ENCODE results near the gene LHPP.
A peak's percentile ranks its signal among the peaks of the same experiment; 100 is the strongest.

Gene LHPP

DNA sequence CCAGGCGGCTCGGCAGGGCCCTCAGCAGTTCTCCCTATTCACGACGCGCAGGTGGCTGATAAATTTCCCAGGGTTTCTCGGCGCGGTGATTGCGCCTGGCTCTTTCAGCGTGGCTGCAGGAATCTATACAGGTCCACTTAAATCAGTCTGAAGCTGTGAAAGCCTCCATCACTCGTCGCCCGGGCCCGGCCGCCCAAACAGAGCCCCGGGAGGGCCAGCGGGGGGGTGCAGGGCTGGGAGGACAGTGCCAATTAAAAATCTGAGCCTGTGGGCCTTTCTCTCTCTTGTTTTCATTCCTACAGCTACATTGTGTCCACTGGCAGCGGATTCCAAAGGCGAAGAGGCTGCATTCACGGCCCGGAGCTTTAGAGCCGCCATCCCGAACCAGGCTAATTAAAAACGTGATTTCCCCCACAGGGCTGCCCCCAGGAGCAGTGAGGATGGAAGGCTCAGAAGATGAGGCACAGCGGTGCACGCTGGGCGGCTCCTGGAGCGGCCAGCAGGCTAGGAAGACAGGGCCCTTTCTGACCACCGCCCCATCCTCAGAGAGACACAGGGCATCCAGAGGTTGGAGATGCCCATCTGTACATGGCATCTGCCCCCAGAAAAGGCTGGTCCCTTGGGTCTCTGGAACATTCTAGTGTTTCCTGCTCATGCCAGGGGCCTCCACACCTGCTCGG is 181.8 kb downstream of the LHPP start:
- H4K20me1 ChIP-seq (ENCODE audit: control insufficient read depth, insufficient read depth, low read depth, low read length): 0 out of 2 replicates have a peak, but pooled peaks cover 7% of the 10 kb centered on the region
- no peaks in the 10 kb centered on the region for H3K27me3 ChIP-seq (ENCODE audit: control insufficient read depth, low read length)
- H3K36me3 ChIP-seq (ENCODE audit: control insufficient read depth, low read length): peaks cover 18% of the 10 kb centered on the region
- H3F3A ChIP-seq (ENCODE audit: control insufficient read depth, insufficient read depth): no peaks in the 10 kb centered on the region
- H3K4me1 ChIP-seq (ENCODE audit: control insufficient read depth, low read length): peaks cover 41% of the 10 kb centered on the region
- no peaks in the 10 kb centered on the region for H3K9me3 ChIP-seq (ENCODE audit: control insufficient read depth, insufficient read depth, low read length)
- TF ChIP-seq EZH2phosphoT487 (IDR thresholded peaks at IDR 0.05; ENCODE audit: borderline replicate concordance, low read length): no peak
- TF ChIP-seq, protein P1, sequence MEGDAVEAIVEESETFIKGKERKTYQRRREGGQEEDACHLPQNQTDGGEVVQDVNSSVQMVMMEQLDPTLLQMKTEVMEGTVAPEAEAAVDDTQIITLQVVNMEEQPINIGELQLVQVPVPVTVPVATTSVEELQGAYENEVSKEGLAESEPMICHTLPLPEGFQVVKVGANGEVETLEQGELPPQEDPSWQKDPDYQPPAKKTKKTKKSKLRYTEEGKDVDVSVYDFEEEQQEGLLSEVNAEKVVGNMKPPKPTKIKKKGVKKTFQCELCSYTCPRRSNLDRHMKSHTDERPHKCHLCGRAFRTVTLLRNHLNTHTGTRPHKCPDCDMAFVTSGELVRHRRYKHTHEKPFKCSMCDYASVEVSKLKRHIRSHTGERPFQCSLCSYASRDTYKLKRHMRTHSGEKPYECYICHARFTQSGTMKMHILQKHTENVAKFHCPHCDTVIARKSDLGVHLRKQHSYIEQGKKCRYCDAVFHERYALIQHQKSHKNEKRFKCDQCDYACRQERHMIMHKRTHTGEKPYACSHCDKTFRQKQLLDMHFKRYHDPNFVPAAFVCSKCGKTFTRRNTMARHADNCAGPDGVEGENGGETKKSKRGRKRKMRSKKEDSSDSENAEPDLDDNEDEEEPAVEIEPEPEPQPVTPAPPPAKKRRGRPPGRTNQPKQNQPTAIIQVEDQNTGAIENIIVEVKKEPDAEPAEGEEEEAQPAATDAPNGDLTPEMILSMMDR (IDR thresholded peaks at IDR 0.05; ENCODE audit: low read depth, low read length, poor library complexity, severe bottlenecking): no peak
- peaks cover 76% of the 10 kb centered on the region for H3K79me2 ChIP-seq (ENCODE audit: control insufficient read depth, low read length)
- H3K9me2 ChIP-seq (replicated peaks; ENCODE audit: control insufficient read depth, low read length): no peaks in the 10 kb centered on the region
- no peak overlapping the region for H3K4me2 ChIP-seq (ENCODE audit: low read length)
- H3K4me3 ChIP-seq (ENCODE audit: low read length): no peak overlapping the region
- no peak overlapping the region for H3K27ac ChIP-seq (ENCODE audit: low read depth, low read length)

DNA sequence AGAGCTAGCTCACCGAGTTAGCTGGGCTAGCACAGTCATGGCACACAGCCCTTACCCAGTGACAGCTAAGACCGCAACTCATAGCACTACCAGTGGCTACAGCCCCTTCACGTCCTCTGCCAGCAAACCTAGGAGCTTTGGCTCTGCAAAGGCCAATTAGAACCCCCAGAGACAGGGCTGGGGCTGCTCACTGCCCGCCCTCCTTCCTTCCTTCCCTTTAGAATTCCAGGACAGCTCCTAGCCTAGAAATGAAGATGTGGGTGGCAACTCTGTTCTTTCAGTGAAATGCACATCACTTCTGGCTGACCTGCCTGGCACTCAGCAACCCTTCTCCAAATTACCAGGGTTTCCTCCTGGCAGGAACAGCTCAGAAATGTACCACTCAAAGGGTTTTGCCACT is 182.6 kb downstream of the LHPP start:
- no peak for TF ChIP-seq EZH2phosphoT487 (IDR thresholded peaks at IDR 0.05; ENCODE audit: borderline replicate concordance, low read length)
- TF ChIP-seq, protein P1 (IDR thresholded peaks at IDR 0.05; ENCODE audit: low read depth, low read length, poor library complexity, severe bottlenecking): no peak
- Histone ChIP-seq H3K4me3 (ENCODE audit: low read length) (no peak overlapping the region), H3K27ac (ENCODE audit: low read depth, low read length) (no peak overlapping the region), H3K9me2 (replicated peaks; ENCODE audit: control insufficient read depth, low read length) (no peaks in the 10 kb centered on the region), H4K20me1 (ENCODE audit: control insufficient read depth, insufficient read depth, low read depth, low read length) (0 out of 2 replicates have a peak, but pooled peaks cover 7% of the 10 kb centered on the region), H3K36me3 (ENCODE audit: control insufficient read depth, low read length) (peaks cover 18% of the 10 kb centered on the region), H3K27me3 (ENCODE audit: control insufficient read depth, low read length) (no peaks in the 10 kb centered on the region), H3K4me1 (ENCODE audit: control insufficient read depth, low read length) (peaks cover 46% of the 10 kb centered on the region), H3K9me3 (ENCODE audit: control insufficient read depth, insufficient read depth, low read length) (no peaks in the 10 kb centered on the region), H3K79me2 (ENCODE audit: control insufficient read depth, low read length) (peaks cover 76% of the 10 kb centered on the region), H3K4me2 (ENCODE audit: low read length) (no peak overlapping the region), H3F3A (ENCODE audit: control insufficient read depth, insufficient read depth) (no peaks in the 10 kb centered on the region)

DNA sequence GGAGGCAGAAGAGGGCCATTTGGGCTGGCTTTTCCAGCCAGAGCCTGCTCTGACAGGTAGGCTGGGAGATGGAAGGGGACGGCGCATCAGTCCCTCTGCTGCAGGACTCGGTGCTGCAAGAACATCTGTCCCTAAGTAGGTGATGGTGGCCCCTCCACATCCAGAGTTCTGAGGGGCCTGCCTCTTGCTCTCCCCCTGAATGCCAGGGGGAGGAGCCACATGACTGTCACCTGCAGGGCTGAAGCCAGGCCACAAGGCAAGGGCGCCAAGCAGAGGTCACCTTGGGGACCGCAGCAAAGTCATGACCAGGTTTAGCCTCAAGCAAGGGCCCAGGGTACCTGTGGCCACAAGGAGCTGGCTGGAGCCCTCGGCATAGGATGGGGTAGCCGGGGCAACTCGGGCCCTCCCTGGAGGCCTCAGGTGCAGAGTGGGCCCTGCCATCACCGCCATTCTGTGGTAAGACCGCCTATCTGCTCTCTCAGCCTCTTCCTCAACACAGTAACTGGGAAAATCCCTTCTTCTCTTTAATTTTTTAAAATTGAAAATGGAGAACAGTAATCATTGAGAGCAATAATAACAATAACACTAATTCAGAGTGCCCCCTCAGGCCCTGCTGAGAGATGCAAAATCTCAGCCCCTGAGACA is 183.3 kb downstream of the LHPP start:
- no peak for TF ChIP-seq EZH2phosphoT487 (IDR thresholded peaks at IDR 0.05; ENCODE audit: borderline replicate concordance, low read length)
- TF ChIP-seq, protein P1 (IDR thresholded peaks at IDR 0.05; ENCODE audit: low read depth, low read length, poor library complexity, severe bottlenecking): peak; percentile 27
- peaks cover 51% of the 10 kb centered on the region for H3K4me1 ChIP-seq (ENCODE audit: control insufficient read depth, low read length)
- 0 out of 2 replicates have a peak, but pooled peaks cover 7% of the 10 kb centered on the region for H4K20me1 ChIP-seq (ENCODE audit: control insufficient read depth, insufficient read depth, low read depth, low read length)
- no peaks in the 10 kb centered on the region for H3K9me3 ChIP-seq (ENCODE audit: control insufficient read depth, insufficient read depth, low read length)
- no peaks in the 10 kb centered on the region for H3K27me3 ChIP-seq (ENCODE audit: control insufficient read depth, low read length)
- H3K4me2 ChIP-seq (ENCODE audit: low read length): no peak overlapping the region
- no peaks in the 10 kb centered on the region for H3F3A ChIP-seq (ENCODE audit: control insufficient read depth, insufficient read depth)
- H3K79me2 ChIP-seq (ENCODE audit: control insufficient read depth, low read length): peaks cover 78% of the 10 kb centered on the region
- H3K4me3 ChIP-seq (ENCODE audit: low read length): no peak overlapping the region
- no peaks in the 10 kb centered on the region for H3K9me2 ChIP-seq (replicated peaks; ENCODE audit: control insufficient read depth, low read length)
- no peak overlapping the region for H3K27ac ChIP-seq (ENCODE audit: low read depth, low read length)
- peaks cover 18% of the 10 kb centered on the region for H3K36me3 ChIP-seq (ENCODE audit: control insufficient read depth, low read length)
